Right lobe of liver (tissue), 6 donors: ENCODE measurements around the gene TSPY3. TPM values are rescaled to one million over a fixed set of nuclear protein-coding genes. Genes with fewer than 3 reads are reported as not detected.
A peak's percentile ranks its signal among the peaks of the same experiment; 100 is the strongest.
"Not testable (repeated sequence)": the region's sequence is repeated elsewhere in the genome, so short reads cannot be mapped to it uniquely, and the experiment has no call there.

Experiments used
- ATAC-seq, 4 donors: fragments of 200-7000 bp; cut with Tn5 transposase; one replicate each; pipeline ENCODE4 v1.9.1; 2020; ENCODE audit warnings: mild to moderate bottlenecking in 4 of 4, moderate library complexity in 4 of 4
- DNase-seq, 3 donors: peaks; one replicate each; pipeline ENCODE4 v3.0.0-alpha.2; 2020
- H3K27ac ChIP-seq, 3 donors: fragments of 200-600 bp; one replicate each; pipeline ENCODE4 v1.8.0; 2022
- H3K27me3 ChIP-seq, 2 donors: fragments of 200-600 bp; one replicate each; pipeline ENCODE4 v1.8.0; 2022
- H3K36me3 ChIP-seq, 4 donors: fragments of 200-600 bp; sonication (generic) in 1 of 4; one replicate each; pipeline versions ENCODE4 v1.5.1 to v1.8.0; 2017 to 2022; ENCODE audit warnings: control low read depth in 1 of 4
- H3K4me1 ChIP-seq, 4 donors: fragments of 200-600 bp; sonication (generic) in 1 of 4; one replicate each; pipeline versions ENCODE4 v1.5.1 to v1.8.0; 2017 to 2022; ENCODE audit warnings: control low read depth in 1 of 4
- H3K4me3 ChIP-seq, 3 donors: fragments of 200-600 bp; one replicate each; pipeline ENCODE4 v1.8.0; 2022
- H3K9me3 ChIP-seq, 4 donors: fragments of 200-600 bp; sonication (generic) in 1 of 4; one replicate each; pipeline versions ENCODE4 v1.5.1 to v1.8.0; 2017 to 2022; ENCODE audit warnings: control low read depth in 1 of 4
- WGBS: methylation state at CpG from one replicate; pipeline ENCODE4 v1.1.6; 2018; ENCODE audit warnings: low coverage, low lambda C conversion rate; ENCODE audit not compliant: insufficient coverage; ENCODE audit errors: missing lambda C conversion rate; 5-methylcytosine and 5-hydroxymethylcytosine counted together
- intact Hi-C, 2 donors: fragments of 100-400 bp; cut with DNase I; formaldehyde crosslinking; loops; one replicate each; pipeline versions ENCODE4 v1.11.2 to v1.14.1; 2022
- long read RNA-seq: library from polyadenylated mRNA; unstranded; transcript quantifications from one replicate; pipeline ENCODE4 v2.0.0, GENCODE V29; 2019
- total RNA-seq, 6 experiments: library from RNA; depleted of rRNA in 2 of 6; stranded (reverse); fragments of >200 nt in 2 of 6; fragmentation: NEBNext Ultra II Directional in 3 of 6; extraction: Animal tissue kit (Norgen Biotek cat#: 25700) in 3 of 6; gene quantifications; one replicate each; pipeline versions ENCODE4 v1.1.0 to v1.2.4, GENCODE V29; 2016 to 2023
- donor health status: DM: no; HTN: yes; CAD: no.
- donor health status: DM: no; HTN: no; CAD: no.
- donor health status: DM: no; HTN: no; CAD: no.
- donor health status: DM: no; HTN: yes; CAD: no.
- donor health status: DM: no; HTN: yes; CAD: no.

TSPY3 gene, protein sequence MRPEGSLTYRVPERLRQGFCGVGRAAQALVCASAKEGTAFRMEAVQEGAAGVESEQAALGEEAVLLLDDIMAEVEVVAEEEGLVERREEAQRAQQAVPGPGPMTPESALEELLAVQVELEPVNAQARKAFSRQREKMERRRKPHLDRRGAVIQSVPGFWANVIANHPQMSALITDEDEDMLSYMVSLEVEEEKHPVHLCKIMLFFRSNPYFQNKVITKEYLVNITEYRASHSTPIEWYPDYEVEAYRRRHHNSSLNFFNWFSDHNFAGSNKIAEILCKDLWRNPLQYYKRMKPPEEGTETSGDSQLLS
- total RNA-seq = not detected
- long read RNA-seq = 0 reads

DNA sequence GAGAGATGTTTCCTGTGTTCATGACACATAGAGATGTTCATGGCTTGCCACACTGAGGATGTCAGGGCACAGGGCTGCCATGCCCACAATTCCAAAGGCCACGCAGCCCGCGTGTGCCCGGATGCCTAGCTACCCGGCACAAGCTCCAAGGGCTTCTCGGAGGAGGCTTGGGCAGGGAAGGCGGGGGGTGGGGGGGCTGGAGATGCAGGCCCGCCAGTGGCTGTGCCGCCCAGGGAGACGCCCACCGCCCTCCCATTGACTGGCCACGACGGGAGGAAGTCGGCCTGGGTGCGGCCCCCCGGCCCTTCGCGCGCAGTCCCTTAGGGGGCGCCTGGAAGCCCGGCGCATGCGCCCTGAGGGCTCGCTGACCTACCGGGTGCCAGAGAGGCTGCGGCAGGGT is at the start of gene TSPY3:
Gene TSPY3, plus strand, starts transcription at position 301 of the 400 bp plus-strand sequence. Its CDS starts 46 bp downstream, at position 347.
- H3K27ac ChIP-seq, H3K36me3 ChIP-seq, ATAC-seq, H3K4me1 ChIP-seq, H3K4me3 ChIP-seq, H3K27me3 ChIP-seq, DNase-seq, H3K9me3 ChIP-seq, intact Hi-C loops: not testable (repeated sequence)
- no CpG with 5 or more reads among the region's 26 CpGs for WGBS

- not testable (repeated sequence) for DNase-seq, ATAC-seq
- no CpG with 5 or more reads among the region's 25 CpGs for WGBS
These were observed 40.7 kb upstream of the TSPY3 start, which contains the start of gene TSPY8 for GRCh38 chrY:9357497-9357896. TSPY8 (plus strand) TSS chrY:9357797; CDS start chrY:9357843, 46 bp downstream.

DNA sequence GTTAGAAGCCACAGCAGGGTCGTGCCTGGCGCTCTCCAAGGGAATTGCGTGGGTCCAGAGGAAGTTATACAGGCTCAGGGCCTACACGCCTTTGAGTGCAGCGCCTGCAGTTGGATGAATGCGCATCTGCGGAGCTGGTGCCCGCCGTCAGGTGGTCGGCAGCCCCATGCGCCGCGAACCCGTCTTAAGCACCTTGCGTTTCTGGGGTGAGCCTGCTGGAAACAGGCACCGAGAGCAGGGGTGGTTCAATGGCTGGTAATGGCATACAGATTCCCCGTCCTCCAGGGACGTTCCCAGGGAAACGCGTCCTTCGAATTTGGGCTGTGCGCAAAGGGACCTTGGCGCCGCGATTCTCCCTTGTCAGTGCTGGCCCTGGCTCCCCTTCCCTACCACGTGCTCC is 1.7 kb upstream of the TSPY3 start:
- WGBS = no CpG with 5 or more reads among the region's 26 CpGs
- ATAC-seq, H3K9me3 ChIP-seq, H3K27ac ChIP-seq, H3K36me3 ChIP-seq, H3K27me3 ChIP-seq, intact Hi-C loops, H3K4me3 ChIP-seq, H3K4me1 ChIP-seq: not testable (repeated sequence)
- DNase-seq = peak in 1 of 3 donors; percentile 39

More at GRCh38 chrY:9357497-9357896, 40.7 kb upstream of the TSPY3 start, which contains the start of gene TSPY8:
- H3K27me3 ChIP-seq, H3K4me1 ChIP-seq, H3K9me3 ChIP-seq, H3K27ac ChIP-seq, H3K4me3 ChIP-seq, intact Hi-C loops, H3K36me3 ChIP-seq: not testable (repeated sequence)

Other genes starting within 250 kb of the TSPY3 start
- gene TSPY4, start 61.0 kb upstream of the TSPY3 start, total RNA-seq = not detected
- not detected for gene TSPY8, start 40.6 kb upstream of the TSPY3 start, total RNA-seq
- not detected for gene TSPY1, start 68.5 kb downstream of the TSPY3 start, total RNA-seq
- gene TSPY9, start 88.8 kb downstream of the TSPY3 start, total RNA-seq = not detected
- gene TSPY10, start 129.5 kb downstream of the TSPY3 start, total RNA-seq = not detected